GM18526 (cell line): ENCODE measurements around the gene LPCAT2.

Source experiments
- POLR2A ChIP-seq: IDR thresholded peaks from 3 replicates; pipeline ENCODE4 v1.6.1; 2011; ENCODE audit not compliant: insufficient read length; ENCODE audit errors: extremely low read depth

Gene LPCAT2

DNA sequence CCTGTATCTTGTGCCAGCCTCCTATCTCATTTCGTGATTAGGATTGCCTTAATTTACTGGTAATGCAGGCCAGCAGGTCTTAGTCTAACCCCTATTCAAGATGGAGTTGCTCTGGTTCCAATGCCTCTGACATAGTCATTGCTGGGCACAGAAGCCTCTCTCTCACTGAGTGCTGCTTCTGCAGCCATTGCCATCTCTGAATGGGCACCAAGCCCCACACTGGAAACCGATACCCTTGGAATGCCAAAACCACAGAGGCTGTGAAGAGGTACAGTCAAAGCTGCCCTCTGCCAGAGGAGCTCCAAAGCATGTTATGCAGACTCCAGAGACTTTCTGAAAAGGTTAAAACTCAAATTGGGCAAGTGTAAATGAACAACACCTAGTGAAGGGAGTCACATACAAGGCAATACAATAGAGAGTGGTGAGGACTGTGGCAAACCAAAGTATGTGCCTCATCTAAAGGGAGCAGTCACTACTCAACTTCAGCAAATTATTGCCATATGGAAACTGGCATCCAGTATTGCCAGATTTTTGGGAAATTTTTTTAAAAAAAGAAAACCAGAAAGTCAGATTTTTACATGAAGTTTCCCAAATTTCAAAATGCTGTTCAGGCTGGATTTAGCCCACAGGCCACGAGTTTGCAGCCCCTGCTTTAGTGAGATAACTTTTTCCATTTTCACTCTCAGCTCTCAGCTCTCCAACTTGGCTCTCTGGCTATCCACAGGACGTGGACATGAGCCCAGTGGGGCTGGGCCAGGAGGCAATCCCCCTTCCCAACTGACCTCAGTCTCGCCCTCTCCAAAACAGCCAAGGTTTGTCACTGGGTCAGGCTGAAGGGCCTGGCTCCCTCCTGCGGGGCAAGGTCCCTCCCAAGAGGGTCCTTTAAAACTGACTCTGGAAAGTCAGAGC, 32.0 kb upstream of the LPCAT2 start:
- no peak for TF ChIP-seq POLR2A

DNA sequence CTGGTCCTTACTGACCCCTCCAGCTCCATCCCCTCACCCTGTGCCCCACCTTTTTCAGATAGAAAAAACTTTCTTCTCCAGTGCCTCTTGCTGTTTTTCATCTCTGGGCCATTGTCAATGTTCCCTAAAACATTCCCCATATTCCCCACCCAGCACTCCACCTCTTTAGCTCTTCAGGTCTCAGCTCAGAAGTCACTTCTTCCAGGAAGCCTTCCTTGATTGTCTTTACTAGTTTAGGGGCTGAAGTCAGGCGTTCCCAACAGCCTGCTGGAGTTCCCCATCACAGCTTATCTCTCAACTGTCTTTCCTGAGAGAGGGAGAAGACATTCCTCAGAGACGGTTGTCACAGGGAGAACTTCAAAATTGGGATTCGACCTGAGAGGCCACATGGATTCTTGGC, 31.1 kb upstream of the LPCAT2 start:
- TF ChIP-seq POLR2A: no peak

DNA sequence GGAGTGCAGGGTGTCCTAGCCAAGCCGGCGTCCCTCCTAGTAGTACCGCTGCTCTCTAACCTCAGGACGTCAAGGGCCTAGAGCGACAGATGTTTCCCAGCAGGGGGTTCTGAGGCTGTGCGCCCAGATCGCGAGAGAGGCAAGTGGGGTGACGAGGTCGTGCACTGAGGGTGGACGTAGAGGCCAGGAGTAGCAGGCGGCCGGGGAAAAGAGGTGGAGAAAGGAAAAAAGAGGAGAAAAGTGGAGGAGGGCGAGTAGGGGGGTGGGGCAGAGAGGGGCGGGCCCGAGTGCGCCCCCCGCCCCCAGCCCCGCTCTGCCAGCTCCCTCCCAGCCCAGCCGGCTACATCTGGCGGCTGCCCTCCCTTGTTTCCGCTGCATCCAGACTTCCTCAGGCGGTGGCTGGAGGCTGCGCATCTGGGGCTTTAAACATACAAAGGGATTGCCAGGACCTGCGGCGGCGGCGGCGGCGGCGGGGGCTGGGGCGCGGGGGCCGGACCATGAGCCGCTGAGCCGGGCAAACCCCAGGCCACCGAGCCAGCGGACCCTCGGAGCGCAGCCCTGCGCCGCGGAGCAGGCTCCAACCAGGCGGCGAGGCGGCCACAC, 29.9 kb upstream of the LPCAT2 start, which contains the start of gene MMP2:
TSS of gene MMP2 (plus strand) at position 372 of the 603 bp plus-strand sequence. CDS start 282 bp downstream, outside the sequence.
- TF ChIP-seq POLR2A: no peak

DNA sequence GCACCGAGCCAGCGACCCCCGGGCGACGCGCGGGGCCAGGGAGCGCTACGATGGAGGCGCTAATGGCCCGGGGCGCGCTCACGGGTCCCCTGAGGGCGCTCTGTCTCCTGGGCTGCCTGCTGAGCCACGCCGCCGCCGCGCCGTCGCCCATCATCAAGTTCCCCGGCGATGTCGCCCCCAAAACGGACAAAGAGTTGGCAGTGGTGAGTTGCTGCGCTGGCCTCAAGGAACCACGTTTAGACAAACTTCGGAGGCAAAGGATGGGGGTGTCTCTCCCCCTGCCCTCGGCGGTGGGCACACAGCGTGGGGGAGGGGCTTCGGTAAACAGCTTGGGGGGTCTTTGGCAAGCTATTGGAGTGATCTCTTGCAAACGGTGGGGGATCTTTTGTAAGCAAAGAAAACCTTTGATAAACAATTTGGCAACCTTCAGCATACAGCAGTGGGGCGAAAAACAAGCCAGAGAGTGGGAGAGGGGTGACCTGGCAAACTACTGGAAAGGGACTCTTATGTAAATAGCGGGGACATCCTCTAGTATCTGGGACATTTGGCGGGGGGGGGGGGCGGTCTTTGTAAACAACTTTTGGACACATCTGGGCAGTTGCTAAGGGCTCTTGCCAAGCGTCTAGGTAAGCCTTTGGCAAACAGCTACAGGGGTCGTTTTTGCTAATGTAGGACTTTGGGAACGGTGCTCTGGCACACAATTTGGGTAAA, 29.3 kb upstream of the LPCAT2 start:
- no peak for TF ChIP-seq POLR2A

DNA sequence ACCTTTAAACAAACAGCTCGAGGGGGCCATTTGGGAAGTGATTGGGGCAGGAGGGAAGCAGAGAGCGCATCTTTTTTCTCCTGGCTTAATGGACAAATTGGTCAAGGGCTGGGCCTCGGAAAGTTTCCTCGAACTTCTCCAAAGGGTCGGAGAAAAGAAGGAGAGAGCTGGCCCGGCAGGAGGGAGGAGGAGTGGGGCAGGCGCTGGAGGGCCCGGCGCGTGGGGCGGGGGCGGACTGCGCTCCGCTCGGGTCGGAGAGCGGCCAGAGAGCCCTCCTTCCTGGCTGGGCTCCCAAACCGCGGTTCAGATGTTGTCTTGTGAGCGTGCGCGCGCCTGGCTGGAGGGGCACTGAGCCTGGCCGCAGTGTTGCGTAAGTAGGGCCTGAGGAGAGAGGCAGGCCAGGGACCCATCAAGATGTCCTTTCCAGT, 28.6 kb upstream of the LPCAT2 start:
- no peak for TF ChIP-seq POLR2A

DNA sequence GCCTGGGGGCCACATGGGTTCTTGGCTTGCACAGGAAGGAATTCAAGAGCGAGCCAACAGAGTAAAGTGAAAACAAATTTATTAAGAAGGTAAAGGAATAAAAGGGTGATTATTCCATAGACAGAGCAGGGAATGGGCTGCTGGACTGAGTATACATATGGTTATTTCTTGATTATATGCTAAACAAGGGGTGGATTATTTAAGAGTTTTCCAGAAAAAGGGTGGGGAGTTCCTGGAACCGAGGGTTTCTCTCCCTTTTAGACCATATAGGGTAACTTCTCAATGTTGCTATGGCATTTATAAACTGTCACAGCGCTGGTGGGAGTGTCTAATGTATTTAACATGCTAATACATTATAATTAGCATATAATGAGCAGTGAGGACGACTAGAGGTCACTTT, 27.8 kb upstream of the LPCAT2 start:
- TF ChIP-seq POLR2A: no peak

DNA sequence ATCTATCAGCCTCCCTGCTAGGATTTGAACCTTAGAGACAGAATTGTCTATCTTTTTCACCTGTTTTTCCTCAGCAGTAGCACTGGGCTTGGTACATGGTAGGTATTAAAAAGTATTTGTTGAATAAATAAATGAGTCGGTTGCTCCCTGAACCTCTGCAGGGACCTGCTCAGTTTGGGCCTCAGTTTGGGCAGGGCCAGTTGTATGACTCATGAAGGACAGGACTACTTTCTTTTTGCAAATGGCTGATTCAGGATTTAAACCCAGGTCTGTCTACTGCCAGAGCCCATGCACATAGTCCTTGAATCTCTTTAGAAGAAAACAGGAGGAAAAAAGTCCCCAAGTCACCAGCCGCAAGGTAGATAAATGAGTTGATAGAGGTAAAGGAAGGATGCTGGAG, 26.8 kb upstream of the LPCAT2 start:
- no peak for TF ChIP-seq POLR2A

DNA sequence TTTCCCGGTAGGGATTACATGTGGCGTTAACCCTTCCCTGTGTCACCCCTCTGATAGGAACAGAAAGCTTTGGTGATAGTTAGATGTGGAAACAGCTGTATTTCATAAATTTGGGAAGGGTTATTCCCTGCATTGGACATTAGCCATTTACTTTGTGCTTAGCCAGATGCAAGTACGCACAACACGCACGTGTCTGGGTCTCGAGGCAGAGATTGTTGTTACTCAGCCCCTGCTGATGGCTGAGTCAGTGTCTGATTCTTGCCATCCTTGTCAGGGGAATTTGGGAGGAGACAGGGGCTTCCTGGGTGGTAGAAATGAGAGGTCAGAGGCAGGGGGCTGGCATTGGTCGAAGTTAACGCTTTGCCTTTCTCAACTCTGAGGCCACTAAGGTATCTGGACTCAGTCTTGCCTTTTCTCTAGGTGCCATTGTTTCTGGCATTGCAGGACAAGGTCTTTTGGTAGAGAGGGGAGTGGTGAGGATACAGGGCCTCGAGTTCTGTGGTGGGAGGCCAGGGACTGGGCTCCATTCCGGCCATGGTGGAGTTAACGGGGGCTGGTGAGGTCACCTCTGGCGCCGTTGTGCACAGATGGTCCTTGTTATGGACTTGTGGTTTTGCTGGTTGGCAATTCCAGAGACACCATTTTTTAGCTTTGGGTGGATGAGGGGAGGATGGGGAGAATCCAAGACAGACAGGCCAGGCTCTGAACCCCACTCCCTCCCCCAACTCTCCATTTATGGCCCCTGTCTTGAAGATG, 21.6 kb upstream of the LPCAT2 start:
- TF ChIP-seq POLR2A: no peak

DNA sequence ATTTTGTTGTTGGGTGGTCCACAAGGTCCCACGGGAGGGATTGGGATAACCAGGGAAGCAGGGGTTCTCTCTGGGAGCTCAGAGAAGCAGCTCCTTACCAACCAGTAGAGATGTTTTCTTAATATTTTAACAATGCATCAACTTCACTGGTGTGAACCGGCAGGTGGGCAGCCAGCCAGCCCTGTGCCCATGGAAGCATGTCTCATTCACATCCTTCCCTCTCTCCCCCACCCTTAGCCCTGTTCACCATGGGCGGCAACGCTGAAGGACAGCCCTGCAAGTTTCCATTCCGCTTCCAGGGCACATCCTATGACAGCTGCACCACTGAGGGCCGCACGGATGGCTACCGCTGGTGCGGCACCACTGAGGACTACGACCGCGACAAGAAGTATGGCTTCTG, 20.6 kb upstream of the LPCAT2 start:
- no peak for TF ChIP-seq POLR2A

DNA sequence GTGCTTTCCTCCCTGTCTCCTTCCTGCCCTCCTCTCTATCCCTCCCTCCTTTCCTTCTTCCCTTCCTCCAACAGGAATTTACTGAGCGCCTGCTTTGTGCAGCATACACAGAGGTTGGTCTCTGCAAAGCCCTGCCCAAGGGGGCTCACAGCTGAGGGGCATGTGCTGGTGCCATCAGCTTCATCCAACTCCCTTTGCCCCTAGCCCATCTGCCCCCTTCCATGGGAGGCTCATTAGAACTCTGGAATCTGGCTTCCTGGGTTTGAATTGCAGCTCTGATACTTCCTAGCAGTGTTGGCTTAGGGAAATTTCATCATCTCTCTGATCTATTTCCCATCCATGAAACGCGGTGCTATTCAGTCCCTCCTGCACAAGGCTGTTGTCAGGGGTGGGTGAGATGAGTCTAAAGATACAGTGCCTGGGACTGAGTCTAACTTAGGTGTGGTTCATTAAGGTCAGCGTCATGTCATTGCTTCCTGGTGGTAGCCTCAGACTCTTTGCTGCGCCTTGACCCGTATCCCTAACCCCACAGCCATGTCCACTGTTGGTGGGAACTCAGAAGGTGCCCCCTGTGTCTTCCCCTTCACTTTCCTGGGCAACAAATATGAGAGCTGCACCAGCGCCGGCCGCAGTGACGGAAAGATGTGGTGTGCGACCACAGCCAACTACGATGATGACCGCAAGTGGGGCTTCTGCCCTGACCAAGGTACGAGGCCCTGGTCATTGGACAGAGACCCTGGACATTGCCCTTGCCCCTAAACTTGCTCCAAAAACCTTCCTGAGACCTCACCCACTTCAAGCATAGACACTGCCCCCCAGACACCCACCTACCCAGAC, 19.5 kb upstream of the LPCAT2 start:
- no peak for TF ChIP-seq POLR2A

DNA sequence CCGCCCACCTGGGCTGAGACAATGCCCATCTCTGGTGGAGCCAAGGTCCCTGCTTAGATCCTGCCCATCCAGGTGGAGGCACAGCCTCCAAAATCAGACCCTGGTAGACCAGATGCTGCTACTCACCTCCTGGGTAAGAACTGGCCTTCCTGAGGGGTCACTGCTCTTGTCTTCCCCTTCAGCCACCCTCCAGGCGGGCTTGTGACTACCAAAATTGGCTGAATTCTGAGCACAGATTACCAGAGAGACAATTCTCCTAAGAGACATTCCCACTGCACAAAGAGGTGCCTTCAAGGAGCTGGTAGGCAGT, 19.0 kb upstream of the LPCAT2 start:
- TF ChIP-seq POLR2A: no peak

DNA sequence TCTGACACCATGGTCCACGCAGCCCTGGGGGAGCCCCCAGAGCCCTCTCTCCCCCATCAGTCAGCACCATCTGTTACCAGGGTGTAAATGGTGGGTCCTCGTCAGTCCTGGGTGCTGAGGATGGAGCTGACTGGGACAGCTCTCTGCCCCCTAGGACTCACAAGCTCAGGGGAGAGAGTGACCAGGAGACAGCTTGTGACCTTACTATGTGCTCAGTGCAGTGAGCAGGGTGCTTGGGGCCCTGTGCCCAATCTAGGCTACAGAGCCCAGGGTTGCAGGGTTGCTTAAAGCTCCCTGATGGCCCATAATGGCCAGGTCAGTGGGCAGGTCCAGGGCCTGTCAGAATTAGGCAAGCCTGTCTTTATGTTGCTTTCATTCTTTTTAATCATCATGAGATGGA, 18.6 kb upstream of the LPCAT2 start:
- no peak for TF ChIP-seq POLR2A

DNA sequence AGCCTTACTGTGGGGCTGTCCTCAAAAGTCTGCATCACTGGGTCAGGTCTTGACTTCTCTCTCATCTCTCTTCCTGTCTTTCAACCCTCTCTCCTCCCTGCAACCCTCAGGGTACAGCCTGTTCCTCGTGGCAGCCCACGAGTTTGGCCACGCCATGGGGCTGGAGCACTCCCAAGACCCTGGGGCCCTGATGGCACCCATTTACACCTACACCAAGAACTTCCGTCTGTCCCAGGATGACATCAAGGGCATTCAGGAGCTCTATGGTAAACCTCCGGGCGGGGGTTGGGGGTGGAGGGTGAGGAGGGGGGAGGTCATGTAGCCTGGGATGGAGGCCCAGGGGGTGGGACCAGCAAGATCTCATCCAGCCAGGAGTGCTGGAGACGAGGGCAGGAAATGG, 17.2 kb upstream of the LPCAT2 start:
- TF ChIP-seq POLR2A: no peak

DNA sequence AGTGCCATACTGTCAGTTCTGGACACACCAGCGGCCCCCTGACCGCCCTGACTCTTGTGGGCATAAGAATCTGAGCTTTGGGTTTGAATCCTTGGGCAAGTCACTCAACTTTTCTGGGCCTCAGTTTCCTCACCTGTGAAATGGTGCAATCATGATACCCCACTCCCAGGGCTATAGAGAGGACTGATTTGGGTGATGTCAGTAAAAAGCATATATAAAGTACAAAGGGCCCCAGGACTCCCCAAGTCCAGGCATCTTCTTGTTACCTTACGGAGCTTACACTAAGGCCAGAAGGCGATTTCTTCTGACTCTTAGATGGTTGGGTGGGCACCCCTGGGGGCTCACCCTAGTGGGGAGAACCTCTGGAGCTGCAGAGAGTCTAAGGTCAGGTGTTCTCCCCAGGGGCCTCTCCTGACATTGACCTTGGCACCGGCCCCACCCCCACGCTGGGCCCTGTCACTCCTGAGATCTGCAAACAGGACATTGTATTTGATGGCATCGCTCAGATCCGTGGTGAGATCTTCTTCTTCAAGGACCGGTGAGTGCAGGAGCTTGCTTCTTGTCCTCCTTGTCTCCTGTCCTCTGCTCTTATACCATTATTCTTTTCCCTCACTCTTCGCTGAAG, 16.0 kb upstream of the LPCAT2 start:
- TF ChIP-seq POLR2A: no peak

DNA sequence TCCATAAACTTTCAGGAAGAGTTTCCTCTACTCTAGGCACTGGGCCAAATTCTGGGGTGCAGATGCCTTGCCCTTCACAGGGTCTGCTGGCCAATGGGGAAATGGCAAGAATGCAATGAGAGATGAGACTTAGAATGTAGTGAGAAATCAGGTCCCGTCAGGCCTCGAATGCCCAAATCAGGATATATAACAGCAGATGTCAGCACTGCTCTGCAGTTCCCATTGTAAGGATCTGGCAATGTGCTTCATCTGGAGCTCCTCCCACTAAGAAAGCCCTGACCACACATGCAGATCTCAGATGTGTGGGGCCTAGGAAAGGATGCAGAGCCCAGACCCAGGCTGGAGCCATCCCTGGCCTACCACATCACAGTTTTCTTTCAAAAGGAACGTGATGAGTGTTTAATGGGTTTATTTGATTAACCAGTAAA, 13.9 kb upstream of the LPCAT2 start:
- TF ChIP-seq POLR2A: no peak
